Measurements from ENCODE around the gene ATOH8. TPM values are rescaled to one million over a fixed set of nuclear protein-coding genes. Genes with fewer than 3 reads are reported as not detected.

ATOH8 gene
- total RNA-seq, 2 experiments from 2014 or later, result not detected

GRCh38 chr2:85788603-85789002, 34.8 kb downstream of the ATOH8 start:
- ChIA-PET POLR2A (no interaction called here), CTCF (no interaction called here)
- no peak for ATAC-seq (ENCODE audit: poor library complexity)
- Mint-ChIP-seq H3K4me3 (no peak overlapping the region), H3K36me3 (ENCODE audit: low read depth) (no peaks in the 10 kb centered on the region), H3K27me3 (peaks cover 12% of the 10 kb centered on the region), H3K27ac (no peak overlapping the region), H3K4me1 (ENCODE audit: low read depth) (no peaks in the 10 kb centered on the region), H3K9me3 (no peaks in the 10 kb centered on the region)
- no peaks in the 10 kb centered on the region for H3K9me3 ChIP-seq (ENCODE audit: control insufficient read depth in 1 of 2, insufficient read depth in 1 of 2, low read length in 2 of 2)
- no peak overlapping the region for H3K27ac ChIP-seq (ENCODE audit: low read depth in 1 of 2, low read length in 2 of 2)
- no peak for DNase-seq
- intact Hi-C loops (cut with DNase I, micrococcal nuclease), result no loop called here
- no peak overlapping the region for H3K4me3 ChIP-seq (ENCODE audit: low read length)
- peaks cover 0 to 6% of the 10 kb centered on the region in 2 experiments for H3K27me3 ChIP-seq (ENCODE audit: control insufficient read depth in 1 of 2, insufficient read depth in 2 of 2, low read length in 2 of 2)
- H3K36me3 ChIP-seq (ENCODE audit: insufficient read depth, low read length), result no peaks in the 10 kb centered on the region
- H3K4me1 ChIP-seq (ENCODE audit: insufficient read depth, low read length), result no peaks in the 10 kb centered on the region
- TF ChIP-seq CTCF (IDR thresholded peaks at IDR 0.05), result no peak

GRCh38 chr2:85789271-85789670, 35.5 kb downstream of the ATOH8 start:
- no peak overlapping the region for H3K27ac Mint-ChIP-seq
- DNase-seq (no peak), ATAC-seq (ENCODE audit: poor library complexity) (no peak)
- H3K36me3 Mint-ChIP-seq (ENCODE audit: low read depth), result no peaks in the 10 kb centered on the region
- no peaks in the 10 kb centered on the region for H3K4me1 Mint-ChIP-seq (ENCODE audit: low read depth)
- no peak for TF ChIP-seq CTCF (IDR thresholded peaks at IDR 0.05)
- Histone ChIP-seq H3K4me1 (ENCODE audit: insufficient read depth, low read length) (no peaks in the 10 kb centered on the region), H3K27ac (ENCODE audit: low read depth in 1 of 2, low read length in 2 of 2) (no peak overlapping the region), H3K4me3 (ENCODE audit: low read length) (no peak overlapping the region), H3K9me3 (ENCODE audit: control insufficient read depth in 1 of 2, insufficient read depth in 1 of 2, low read length in 2 of 2) (no peaks in the 10 kb centered on the region), H3K27me3 (ENCODE audit: control insufficient read depth in 1 of 2, insufficient read depth in 2 of 2, low read length in 2 of 2) (peaks cover 0 to 6% of the 10 kb centered on the region in 2 experiments), H3K36me3 (ENCODE audit: insufficient read depth, low read length) (no peaks in the 10 kb centered on the region)
- intact Hi-C loops (cut with DNase I, micrococcal nuclease), result no loop called here
- peaks cover 12% of the 10 kb centered on the region for H3K27me3 Mint-ChIP-seq
- ChIA-PET POLR2A (no interaction called here), CTCF (no interaction called here)
- H3K9me3 Mint-ChIP-seq, result no peaks in the 10 kb centered on the region
- no peak overlapping the region for H3K4me3 Mint-ChIP-seq

GRCh38 chr2:85790032-85790431, 36.2 kb downstream of the ATOH8 start:
- Histone ChIP-seq H3K4me1 (ENCODE audit: insufficient read depth, low read length) (no peaks in the 10 kb centered on the region), H3K27me3 (ENCODE audit: control insufficient read depth in 1 of 2, insufficient read depth in 2 of 2, low read length in 2 of 2) (peaks cover 0 to 6% of the 10 kb centered on the region in 2 experiments), H3K4me3 (ENCODE audit: low read length) (no peak overlapping the region), H3K27ac (ENCODE audit: low read depth in 1 of 2, low read length in 2 of 2) (no peak overlapping the region), H3K9me3 (ENCODE audit: control insufficient read depth in 1 of 2, insufficient read depth in 1 of 2, low read length in 2 of 2) (no peaks in the 10 kb centered on the region), H3K36me3 (ENCODE audit: insufficient read depth, low read length) (no peaks in the 10 kb centered on the region)
- H3K9me3 Mint-ChIP-seq, result no peaks in the 10 kb centered on the region
- no peak for TF ChIP-seq CTCF (IDR thresholded peaks at IDR 0.05)
- no peak overlapping the region for H3K27ac Mint-ChIP-seq
- ATAC-seq (ENCODE audit: poor library complexity) (no peak), DNase-seq (no peak)
- H3K27me3 Mint-ChIP-seq, result peaks cover 12% of the 10 kb centered on the region
- H3K4me1 Mint-ChIP-seq (ENCODE audit: low read depth), result no peaks in the 10 kb centered on the region
- ChIA-PET POLR2A (no interaction called here), CTCF (no interaction called here)
- no peak overlapping the region for H3K4me3 Mint-ChIP-seq
- H3K36me3 Mint-ChIP-seq (ENCODE audit: low read depth), result no peaks in the 10 kb centered on the region
- intact Hi-C loops (cut with DNase I, micrococcal nuclease), result no loop called here
